Measurements from ENCODE around the gene RARB. TPM values are rescaled to one million over a fixed set of nuclear protein-coding genes. Genes with fewer than 3 reads are reported as not detected.

The RARB gene
- total and polyA plus RNA-seq, 2 of the 13 experiments (the other 11 are each of a cell fraction or from before 2014, with no cell fraction given): 0.16 TPM; not detected in 1

- no peak for DNase-seq (ENCODE audit: low spot score)
- CTCF ChIA-PET (ENCODE audit: low intra/inter-chr PET ratio, low total read pairs): no interaction called here
- WGBS (ENCODE audit: low lambda C conversion rate): 75% methylated on average over 4 of the region's 4 CpGs
- no peaks in the 10 kb centered on the region for H3K36me3 ChIP-seq (replicated peaks in 1 of 2; ENCODE audit: control insufficient read depth in 1 of 2, insufficient read depth in 2 of 2, low read length in 2 of 2)
- no peak for ATAC-seq
- no peak for FAIRE-seq
- no peak overlapping the region for H3K4me2 ChIP-seq (ENCODE audit: low read depth, low read length)
- H3K9me3 ChIP-seq (ENCODE audit: low read length): no peaks in the 10 kb centered on the region
- no peaks in the 10 kb centered on the region for H3K79me2 ChIP-seq (ENCODE audit: insufficient read depth, low read length)
- in situ Hi-C loops (cut with HindIII; ENCODE audit: extremely low pct_ligation_motif_present, low pct_unique_long_range_greater_than_20kb) (no loop called here), intact Hi-C loops (cut with micrococcal nuclease; ENCODE audit: unreplicated experiment) (no loop called here)
- POLR2A ChIA-PET: no interaction called here
- H3K4me3 ChIP-seq (replicated peaks in 1 of 3; ENCODE audit: insufficient read depth in 1 of 3, low read depth in 2 of 3, low read length in 3 of 3): no peak overlapping the region
- no peak overlapping the region for H2AFZ ChIP-seq (ENCODE audit: low read length)
- no peaks in the 10 kb centered on the region for H4K20me1 ChIP-seq (ENCODE audit: insufficient read depth, low read length)
- H3K27me3 ChIP-seq (ENCODE audit: control insufficient read depth in 1 of 2, insufficient read depth in 2 of 2, low read length in 2 of 2): no peaks in the 10 kb centered on the region
- no peak overlapping the region for H3K27ac ChIP-seq (ENCODE audit: extremely low read length, insufficient read depth, low read length)
- BruUV-seq (replicated peaks): no TSS peak
- H3K9ac ChIP-seq (ENCODE audit: insufficient read depth, low read depth, low read length): no peak overlapping the region
- H3K4me1 ChIP-seq (ENCODE audit: insufficient read depth, low read length): no peaks in the 10 kb centered on the region
- no peak for TF ChIP-seq ZNF782 (CRISPR knock-in tag; IDR thresholded peaks at IDR 0.05; ENCODE audit: borderline replicate concordance)
- no peak for TF ChIP-seq ZNF207 (IDR thresholded peaks at IDR 0.05; ENCODE audit: borderline replicate concordance)
- no peak for TF ChIP-seq TEAD3 (CRISPR knock-in tag; optimal IDR thresholded peaks at IDR 0.05; ENCODE audit: borderline replicate concordance)
- no peak for TF ChIP-seq MTA3 (CRISPR knock-in tag; IDR thresholded peaks at IDR 0.05)
- TF ChIP-seq, protein P1, sequence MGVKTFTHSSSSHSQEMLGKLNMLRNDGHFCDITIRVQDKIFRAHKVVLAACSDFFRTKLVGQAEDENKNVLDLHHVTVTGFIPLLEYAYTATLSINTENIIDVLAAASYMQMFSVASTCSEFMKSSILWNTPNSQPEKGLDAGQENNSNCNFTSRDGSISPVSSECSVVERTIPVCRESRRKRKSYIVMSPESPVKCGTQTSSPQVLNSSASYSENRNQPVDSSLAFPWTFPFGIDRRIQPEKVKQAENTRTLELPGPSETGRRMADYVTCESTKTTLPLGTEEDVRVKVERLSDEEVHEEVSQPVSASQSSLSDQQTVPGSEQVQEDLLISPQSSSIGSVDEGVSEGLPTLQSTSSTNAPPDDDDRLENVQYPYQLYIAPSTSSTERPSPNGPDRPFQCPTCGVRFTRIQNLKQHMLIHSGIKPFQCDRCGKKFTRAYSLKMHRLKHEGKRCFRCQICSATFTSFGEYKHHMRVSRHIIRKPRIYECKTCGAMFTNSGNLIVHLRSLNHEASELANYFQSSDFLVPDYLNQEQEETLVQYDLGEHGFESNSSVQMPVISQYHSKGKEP (CRISPR knock-in tag; IDR thresholded peaks at IDR 0.05): no peak
- TF ChIP-seq HNF4G (IDR thresholded peaks at IDR 0.05; ENCODE audit: borderline replicate concordance, low read depth, low read length): no peak
- no peak for TF ChIP-seq HNF4G (CRISPR knock-in tag; IDR thresholded peaks at IDR 0.05; ENCODE audit: borderline replicate concordance, low read depth)
- TF ChIP-seq ZSCAN20 (CRISPR knock-in tag; IDR thresholded peaks at IDR 0.05; ENCODE audit: borderline replicate concordance): no peak
- no peak for TF ChIP-seq FOSL2 (CRISPR knock-in tag; IDR thresholded peaks at IDR 0.05)
- TF ChIP-seq FOSL1 (CRISPR knock-in tag; IDR thresholded peaks at IDR 0.05; ENCODE audit: borderline replicate concordance): no peak
Observed at GRCh38 chr3:25396686-25397085, 31.4 kb upstream of the RARB start.

All from HepG2 (cell line).